ENCODE measurements around the gene USP10.
A peak's percentile ranks its signal among the peaks of the same experiment; 100 is the strongest.

Gene USP10

GRCh38 chr16:84699712-84700445, at the start of gene USP10:
TSS of gene USP10 (plus strand) at chr16:84700000. CDS start at chr16:84700091, 91 bp downstream.
- DNase-seq (ENCODE audit: low read depth), result no peak

- peak; percentile 72 for DNase-seq (ENCODE audit: low read depth)
Observed at GRCh38 chr16:84650062-84650991, 49.5 kb upstream of the USP10 start.

- DNase-seq (ENCODE audit: low read depth), result no peak
Observed at GRCh38 chr16:84652566-84652965, 47.2 kb upstream of the USP10 start.

- no peak for DNase-seq (ENCODE audit: low read depth)
Observed at GRCh38 chr16:84654238-84654637, 45.6 kb upstream of the USP10 start.

- no peak for DNase-seq (ENCODE audit: low read depth)
Observed at GRCh38 chr16:84654998-84655397, 44.8 kb upstream of the USP10 start.

- no peak for DNase-seq (ENCODE audit: low read depth)
Observed at GRCh38 chr16:84656649-84657048, 43.2 kb upstream of the USP10 start.

GRCh38 chr16:84657229-84657837, 42.5 kb upstream of the USP10 start:
- no peak for DNase-seq (ENCODE audit: low read depth)

- DNase-seq (ENCODE audit: low read depth), result no peak
Observed at GRCh38 chr16:84658690-84659089, 41.1 kb upstream of the USP10 start.

GRCh38 chr16:84659656-84660300, 40.0 kb upstream of the USP10 start:
- no peak for DNase-seq (ENCODE audit: low read depth)

- no peak for DNase-seq (ENCODE audit: low read depth)
Observed at GRCh38 chr16:84660973-84661372, 38.8 kb upstream of the USP10 start.

- no peak for DNase-seq (ENCODE audit: low read depth)
Observed at GRCh38 chr16:84661418-84662060, 38.3 kb upstream of the USP10 start.

- DNase-seq (ENCODE audit: low read depth), result no peak
Observed at GRCh38 chr16:84662471-84662870, 37.3 kb upstream of the USP10 start.

GRCh38 chr16:84663433-84664101, 36.2 kb upstream of the USP10 start:
- no peak for DNase-seq (ENCODE audit: low read depth)

- no peak for DNase-seq (ENCODE audit: low read depth)
Observed at GRCh38 chr16:84665359-84665758, 34.4 kb upstream of the USP10 start.

GRCh38 chr16:84665843-84666242, 34.0 kb upstream of the USP10 start:
- DNase-seq (ENCODE audit: low read depth), result no peak

GRCh38 chr16:84667600-84668309, 32.0 kb upstream of the USP10 start:
- no peak for DNase-seq (ENCODE audit: low read depth)

- no peak for DNase-seq (ENCODE audit: low read depth)
Observed at GRCh38 chr16:84670063-84670462, 29.7 kb upstream of the USP10 start.

- no peak for DNase-seq (ENCODE audit: low read depth)
Observed at GRCh38 chr16:84672276-84673202, 27.3 kb upstream of the USP10 start.

- no peak for DNase-seq (ENCODE audit: low read depth)
Observed at GRCh38 chr16:84673203-84673535, 26.6 kb upstream of the USP10 start.
